GM12878 (cell line): Measurements from ENCODE around the gene DIAPH1. TPM values are rescaled to one million over a fixed set of nuclear protein-coding genes. Genes with fewer than 3 reads are reported as not detected.

Experiments used
- CBX3 ChIP-seq: fragments of 200-600 bp; sonication (generic); IDR thresholded peaks from 2 replicates; pipeline ENCODE4 v1.6.1; 2016; ENCODE audit warnings: low read depth, borderline replicate concordance
- EED ChIP-seq: sonication (generic); IDR thresholded peaks from 2 replicates; pipeline ENCODE4 v1.6.1; 2016; ENCODE audit warnings: antibody characterized with exemption, low read depth
- HDGF ChIP-seq: fragments of 450-650 bp; IDR thresholded peaks from 2 replicates; pipeline ENCODE4 v1.6.1; 2016; ENCODE audit warnings: antibody characterized with exemption
- KAT2A ChIP-seq: conservative IDR thresholded peaks from 2 replicates; pipeline ENCODE4 v1.6.1; 2011; ENCODE audit warnings: low read depth, low read length; ENCODE audit not compliant: control insufficient read depth
- RAD21 ChIP-seq: IDR thresholded peaks from 2 replicates; pipeline ENCODE4 v1.6.1; 2011; ENCODE audit warnings: mild to moderate bottlenecking, low read depth, low read length, moderate library complexity; ENCODE audit not compliant: insufficient read depth
- RAD51 ChIP-seq: fragments of 450-650 bp; IDR thresholded peaks from 2 replicates; pipeline ENCODE4 v1.6.1; 2016; ENCODE audit warnings: moderate library complexity, mild to moderate bottlenecking, inconsistent platforms
- RB1 ChIP-seq: fragments of 450-650 bp; formaldehyde crosslinking; IDR thresholded peaks from 2 replicates; pipeline ENCODE4 v1.6.1; 2017; ENCODE audit warnings: mild to moderate bottlenecking, borderline replicate concordance
- SPI1 ChIP-seq: IDR thresholded peaks from 2 replicates; pipeline ENCODE4 v1.6.1; 2011; ENCODE audit warnings: low read depth, mild to moderate bottlenecking, low read length, moderate library complexity, borderline replicate concordance; ENCODE audit not compliant: insufficient read depth
- SREBF1 ChIP-seq: IDR thresholded peaks from 2 replicates; pipeline ENCODE4 v1.6.1; 2012; ENCODE audit warnings: mild to moderate bottlenecking, low read length
- STAT1 ChIP-seq: fragments of 450-650 bp; conservative IDR thresholded peaks from 2 replicates; pipeline ENCODE4 v1.6.1; 2014; ENCODE audit warnings: antibody characterized with exemption, mild to moderate bottlenecking
- TARDBP ChIP-seq: IDR thresholded peaks from 2 replicates; pipeline ENCODE4 v1.6.1; 2016; ENCODE audit warnings: borderline replicate concordance
- TBL1XR1 ChIP-seq: IDR thresholded peaks from 2 replicates; pipeline ENCODE4 v1.6.1; 2012; ENCODE audit warnings: low read depth, low read length, improper control_type of control experiment
- TCF12 ChIP-seq: IDR thresholded peaks from 2 replicates; pipeline ENCODE4 v1.6.1; 2011; ENCODE audit warnings: low read depth, mild to moderate bottlenecking, low read length
- ZBED1 ChIP-seq: IDR thresholded peaks from 2 replicates; pipeline ENCODE4 v1.6.1; 2016; ENCODE audit warnings: borderline replicate concordance
- ZBTB4 ChIP-seq: fragments of 450-650 bp; formaldehyde crosslinking; IDR thresholded peaks from 2 replicates; pipeline ENCODE4 v1.4.0; 2022; ENCODE audit warnings: mild to moderate bottlenecking, moderate library complexity
- ZNF24 ChIP-seq: fragments of 450-650 bp; IDR thresholded peaks from 2 replicates; pipeline ENCODE4 v1.6.1; 2017; ENCODE audit warnings: antibody characterized with exemption, mild to moderate bottlenecking
- polyA plus RNA-seq, 11 experiments: library from polyadenylated mRNA; depleted of rRNA in 4 of 11; unstranded in 6 of 11; stranded (reverse) in 5 of 11; fragments of >200 nt; fragmentation: Nextera tagmentation in 4 of 11; fragmentation: Illumina TruSeq in 1 of 11; extraction: Ambion mirVana in 4 of 11; extraction: Trizol in 1 of 11; gene quantifications; 1 replicate in 1 of 11; 2 replicates in 10 of 11; pipeline versions ENCODE4 v1.2.1 to v1.2.3, GENCODE V29; 2011 to 2016; ENCODE audit warnings: inconsistent platforms in 2 of 11, missing spikeins in 2 of 11, low read depth in 1 of 11
- total RNA-seq, 4 experiments: library from RNA; depleted of rRNA in 3 of 4; stranded (reverse); fragments of >200 nt in 3 of 4; fragmentation: Illumina TruSeq in 1 of 4; extraction: Trizol in 1 of 4; gene quantifications; 2 replicates each; pipeline versions ENCODE4 v1.2.1 to v1.2.3, GENCODE V29; 2013 to 2021
- TF ChIP-seq, protein P1 (sequence below): fragments of 450-650 bp; formaldehyde crosslinking; IDR thresholded peaks from 2 replicates; pipeline ENCODE4 v1.5.0; 2022; ENCODE audit warnings: mild to moderate bottlenecking, missing genetic modification characterization
- TF ChIP-seq, protein P2 (sequence below): fragments of 450-650 bp; IDR thresholded peaks from 2 replicates; pipeline ENCODE4 v1.6.1; 2017; ENCODE audit warnings: borderline replicate concordance
- TF ChIP-seq, protein P3 (sequence below): fragments of 450-650 bp; IDR thresholded peaks from 2 replicates; pipeline ENCODE4 v1.6.1; 2018; ENCODE audit warnings: mild to moderate bottlenecking, low read depth, moderate library complexity; ENCODE audit not compliant: partially characterized antibody

The DIAPH1 gene
- total and polyA plus RNA-seq, 10 of the 15 experiments (the other 5 are each of a cell fraction or from before 2014, with no cell fraction given): 37.8 to 168 (median 59.0) TPM

DNA sequence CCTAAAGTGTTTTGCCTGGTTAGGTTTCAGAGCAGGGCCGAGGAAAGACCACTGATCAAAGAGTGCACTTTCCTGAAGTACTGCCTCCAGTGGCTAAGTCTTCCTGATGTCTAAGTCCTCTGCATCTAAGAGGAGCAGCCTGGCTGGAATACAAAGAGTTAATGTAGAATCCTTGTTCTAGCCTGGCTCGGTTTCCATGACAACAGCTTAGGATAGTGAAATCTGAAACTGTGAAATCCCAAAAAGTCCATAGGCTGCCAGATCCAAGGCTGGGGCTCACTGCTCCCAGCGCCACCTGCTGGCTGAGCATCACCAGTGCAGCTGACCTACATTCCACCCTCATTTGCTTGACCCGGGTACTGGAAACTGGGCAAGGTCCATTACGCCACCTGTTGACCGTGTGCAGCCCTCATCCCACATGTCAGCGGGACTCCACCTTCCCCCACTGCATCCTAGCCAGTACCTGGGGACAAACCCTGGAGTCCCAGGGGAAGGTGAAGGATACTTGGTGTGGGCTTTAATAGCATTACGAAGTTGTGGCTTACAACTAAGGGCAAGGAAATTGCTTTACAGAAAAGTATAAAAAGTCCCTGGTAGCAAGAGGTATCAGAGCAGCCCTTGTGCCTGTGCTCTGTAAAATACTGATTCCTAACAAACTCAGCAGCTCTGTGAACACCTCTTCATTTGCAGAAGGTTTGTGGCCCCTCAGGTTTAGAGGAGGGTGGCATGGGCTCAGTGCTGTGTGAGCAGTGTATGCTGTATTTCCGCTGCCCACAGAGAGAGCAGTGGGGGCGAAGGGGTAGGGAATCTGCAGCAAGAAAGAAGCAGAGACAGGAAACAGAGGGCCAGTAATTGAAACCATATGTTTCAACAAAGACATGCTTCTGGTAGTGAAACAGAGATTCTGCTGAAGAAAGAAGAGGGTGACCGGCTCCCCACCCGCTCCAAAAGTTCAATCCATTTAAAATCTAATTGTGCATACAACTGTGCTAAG, 93.9 kb downstream of the DIAPH1 start (continued):
- TF ChIP-seq, protein P1, sequence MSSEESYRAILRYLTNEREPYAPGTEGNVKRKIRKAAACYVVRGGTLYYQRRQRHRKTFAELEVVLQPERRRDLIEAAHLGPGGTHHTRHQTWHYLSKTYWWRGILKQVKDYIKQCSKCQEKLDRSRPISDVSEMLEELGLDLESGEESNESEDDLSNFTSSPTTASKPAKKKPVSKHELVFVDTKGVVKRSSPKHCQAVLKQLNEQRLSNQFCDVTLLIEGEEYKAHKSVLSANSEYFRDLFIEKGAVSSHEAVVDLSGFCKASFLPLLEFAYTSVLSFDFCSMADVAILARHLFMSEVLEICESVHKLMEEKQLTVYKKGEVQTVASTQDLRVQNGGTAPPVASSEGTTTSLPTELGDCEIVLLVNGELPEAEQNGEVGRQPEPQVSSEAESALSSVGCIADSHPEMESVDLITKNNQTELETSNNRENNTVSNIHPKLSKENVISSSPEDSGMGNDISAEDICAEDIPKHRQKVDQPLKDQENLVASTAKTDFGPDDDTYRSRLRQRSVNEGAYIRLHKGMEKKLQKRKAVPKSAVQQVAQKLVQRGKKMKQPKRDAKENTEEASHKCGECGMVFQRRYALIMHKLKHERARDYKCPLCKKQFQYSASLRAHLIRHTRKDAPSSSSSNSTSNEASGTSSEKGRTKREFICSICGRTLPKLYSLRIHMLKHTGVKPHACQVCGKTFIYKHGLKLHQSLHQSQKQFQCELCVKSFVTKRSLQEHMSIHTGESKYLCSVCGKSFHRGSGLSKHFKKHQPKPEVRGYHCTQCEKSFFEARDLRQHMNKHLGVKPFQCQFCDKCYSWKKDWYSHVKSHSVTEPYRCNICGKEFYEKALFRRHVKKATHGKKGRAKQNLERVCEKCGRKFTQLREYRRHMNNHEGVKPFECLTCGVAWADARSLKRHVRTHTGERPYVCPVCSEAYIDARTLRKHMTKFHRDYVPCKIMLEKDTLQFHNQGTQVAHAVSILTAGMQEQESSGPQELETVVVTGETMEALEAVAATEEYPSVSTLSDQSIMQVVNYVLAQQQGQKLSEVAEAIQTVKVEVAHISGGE (CRISPR knock-in tag): no peak
- TF ChIP-seq RB1: peak; percentile 63; the same call in 1 of the 2 replicates
- no peak for TF ChIP-seq ZBTB4
- TF ChIP-seq CBX3: no peak
- no peak for TF ChIP-seq RAD51
- no peak; the same call in 1 of the 2 replicates for TF ChIP-seq TBL1XR1
- no peak for TF ChIP-seq KAT2A
- TF ChIP-seq ZNF24: peak; percentile 64; the same call in 1 of the 2 replicates
- peak; percentile 89 for TF ChIP-seq EED
- TF ChIP-seq TCF12: peak; percentile 67; the same call in 1 of the 2 replicates
- TF ChIP-seq, protein P2, sequence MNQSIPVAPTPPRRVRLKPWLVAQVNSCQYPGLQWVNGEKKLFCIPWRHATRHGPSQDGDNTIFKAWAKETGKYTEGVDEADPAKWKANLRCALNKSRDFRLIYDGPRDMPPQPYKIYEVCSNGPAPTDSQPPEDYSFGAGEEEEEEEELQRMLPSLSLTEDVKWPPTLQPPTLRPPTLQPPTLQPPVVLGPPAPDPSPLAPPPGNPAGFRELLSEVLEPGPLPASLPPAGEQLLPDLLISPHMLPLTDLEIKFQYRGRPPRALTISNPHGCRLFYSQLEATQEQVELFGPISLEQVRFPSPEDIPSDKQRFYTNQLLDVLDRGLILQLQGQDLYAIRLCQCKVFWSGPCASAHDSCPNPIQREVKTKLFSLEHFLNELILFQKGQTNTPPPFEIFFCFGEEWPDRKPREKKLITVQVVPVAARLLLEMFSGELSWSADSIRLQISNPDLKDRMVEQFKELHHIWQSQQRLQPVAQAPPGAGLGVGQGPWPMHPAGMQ: no peak
- no peak for TF ChIP-seq TARDBP
- no peak for TF ChIP-seq SPI1
- 0 out of 2 replicates have a peak, but pooled peaks have one; percentile 55 for TF ChIP-seq HDGF
- TF ChIP-seq ZBED1: 0 out of 2 replicates have a peak, but pooled peaks have one; percentile 50
- no peak for TF ChIP-seq STAT1
- TF ChIP-seq SREBF1: no peak
- TF ChIP-seq, protein P3, sequence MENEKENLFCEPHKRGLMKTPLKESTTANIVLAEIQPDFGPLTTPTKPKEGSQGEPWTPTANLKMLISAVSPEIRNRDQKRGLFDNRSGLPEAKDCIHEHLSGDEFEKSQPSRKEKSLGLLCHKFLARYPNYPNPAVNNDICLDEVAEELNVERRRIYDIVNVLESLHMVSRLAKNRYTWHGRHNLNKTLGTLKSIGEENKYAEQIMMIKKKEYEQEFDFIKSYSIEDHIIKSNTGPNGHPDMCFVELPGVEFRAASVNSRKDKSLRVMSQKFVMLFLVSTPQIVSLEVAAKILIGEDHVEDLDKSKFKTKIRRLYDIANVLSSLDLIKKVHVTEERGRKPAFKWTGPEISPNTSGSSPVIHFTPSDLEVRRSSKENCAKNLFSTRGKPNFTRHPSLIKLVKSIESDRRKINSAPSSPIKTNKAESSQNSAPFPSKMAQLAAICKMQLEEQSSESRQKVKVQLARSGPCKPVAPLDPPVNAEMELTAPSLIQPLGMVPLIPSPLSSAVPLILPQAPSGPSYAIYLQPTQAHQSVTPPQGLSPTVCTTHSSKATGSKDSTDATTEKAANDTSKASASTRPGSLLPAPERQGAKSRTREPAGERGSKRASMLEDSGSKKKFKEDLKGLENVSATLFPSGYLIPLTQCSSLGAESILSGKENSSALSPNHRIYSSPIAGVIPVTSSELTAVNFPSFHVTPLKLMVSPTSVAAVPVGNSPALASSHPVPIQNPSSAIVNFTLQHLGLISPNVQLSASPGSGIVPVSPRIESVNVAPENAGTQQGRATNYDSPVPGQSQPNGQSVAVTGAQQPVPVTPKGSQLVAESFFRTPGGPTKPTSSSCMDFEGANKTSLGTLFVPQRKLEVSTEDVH: no peak
- peak; percentile 73 for TF ChIP-seq RAD21
